ENCODE results near the gene TMEM204. TPM values are rescaled to one million over a fixed set of nuclear protein-coding genes. Genes with fewer than 3 reads are reported as not detected.

Gene TMEM204
- total RNA-seq, result 15.6 and 18.5 TPM in 2 replicates

DNA sequence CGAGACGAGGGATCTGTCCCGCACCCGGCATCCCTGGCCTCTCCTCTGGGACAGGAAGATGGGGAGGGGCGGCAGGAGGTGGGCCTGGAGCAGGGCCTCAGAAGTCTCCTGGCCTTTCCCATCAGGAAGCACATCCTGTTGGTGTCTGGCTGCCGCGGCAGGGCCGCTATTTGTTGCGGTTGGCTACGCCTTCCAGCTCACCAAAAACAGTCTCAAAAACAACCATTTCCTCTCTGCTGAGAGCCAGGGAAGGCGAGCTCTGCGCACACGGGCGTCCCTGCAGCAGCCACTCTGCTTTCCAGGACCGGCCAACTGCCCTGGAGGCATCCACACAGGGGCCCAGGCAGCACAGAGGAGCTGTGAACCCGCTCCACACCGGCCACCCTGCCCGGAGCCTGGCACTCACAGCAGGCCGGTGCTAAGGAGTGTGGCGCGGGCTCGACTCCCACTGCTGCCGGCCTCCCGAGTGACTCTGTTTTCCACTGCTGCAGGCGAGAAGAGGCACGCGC lies at the start of gene TMEM204:
TSS of gene TMEM204 (plus strand) at position 224 of the 509 bp plus-strand sequence. CDS start 610 bp downstream, outside the sequence.

DNA sequence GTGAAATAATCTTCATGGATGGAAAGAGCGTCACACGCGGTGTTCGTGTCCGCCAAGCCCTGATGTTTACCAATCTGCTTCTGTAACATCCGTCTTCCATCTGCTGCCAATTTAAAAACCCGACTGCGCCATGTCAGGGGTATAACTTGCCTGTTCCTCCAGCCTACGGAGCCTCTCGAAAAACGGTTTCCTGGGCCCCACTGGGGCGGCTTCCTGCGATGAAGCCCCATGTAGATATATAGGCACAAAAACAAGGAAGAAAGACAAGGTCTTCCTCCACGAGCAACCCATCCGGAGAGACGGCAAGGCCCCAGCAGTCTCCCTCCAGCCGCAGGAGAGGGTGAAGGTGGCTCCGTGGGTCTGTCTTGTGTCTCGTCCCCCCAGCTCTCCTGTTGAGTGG lies 44.8 kb upstream of the TMEM204 start, which contains the start of gene PTX4:
TSS of gene PTX4 (minus strand) at position 326 of the 400 bp plus-strand sequence. CDS start at position 291, 35 bp downstream.

DNA sequence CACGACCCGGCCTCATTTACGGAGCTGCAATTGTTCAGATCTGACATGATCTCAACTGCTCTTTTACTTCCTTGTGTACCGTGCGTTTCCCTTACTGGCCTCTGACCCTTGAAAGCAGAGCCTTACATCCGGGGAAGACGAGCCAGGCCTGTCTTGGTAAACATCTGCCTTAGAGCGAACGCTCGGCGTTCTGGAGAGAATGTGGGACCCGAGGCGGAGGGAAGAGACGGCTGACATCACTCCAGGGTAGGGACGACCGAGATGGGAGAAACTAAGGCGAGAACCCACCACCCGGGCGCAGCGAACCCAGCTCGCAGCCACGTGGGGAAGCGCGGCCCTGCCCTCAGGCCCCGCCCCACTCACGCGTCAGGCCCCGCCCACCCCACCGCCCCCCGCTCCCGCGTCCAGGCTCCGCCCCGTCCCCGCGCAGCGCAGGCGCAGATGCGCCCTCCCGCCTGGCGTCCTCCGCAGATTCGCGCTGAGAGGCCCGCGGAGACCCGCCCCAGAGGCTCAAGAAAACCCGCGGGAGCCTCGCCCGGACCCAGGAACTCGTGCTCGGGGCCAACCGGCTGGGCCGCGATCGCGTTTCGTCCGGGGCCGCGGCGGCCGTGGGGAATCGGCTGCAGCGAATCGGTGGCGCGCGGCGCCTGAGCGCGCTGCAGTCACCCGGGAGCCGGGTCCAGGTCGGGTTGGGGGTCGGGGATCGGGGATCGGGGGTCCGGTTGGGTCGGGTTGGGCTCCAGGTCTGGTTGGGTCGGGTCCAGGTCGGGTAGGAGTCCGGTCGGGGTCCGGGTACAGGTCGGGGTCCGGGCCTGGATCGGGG lies 40.3 kb upstream of the TMEM204 start, which contains the start of gene TELO2:
TSS of gene TELO2 (plus strand) at position 438 of the 823 bp plus-strand sequence. CDS start 922 bp downstream, outside the sequence.

Other genes with a start within 250 kb of the TMEM204 start
- gene UBE2I, start 224.0 kb upstream of the TMEM204 start, total RNA-seq, result 69.0 and 69.3 TPM in 2 replicates
- 0.52 and 2.4 TPM in 2 replicates for gene BAIAP3, start 200.0 kb upstream of the TMEM204 start, total RNA-seq
- gene TSR3, start 181.8 kb upstream of the TMEM204 start, total RNA-seq, result 42.1 and 84.8 TPM in 2 replicates
- 32.6 and 38.9 TPM in 2 replicates for gene GNPTG, start 181.7 kb upstream of the TMEM204 start, total RNA-seq
- gene UNKL, start 119.0 kb upstream of the TMEM204 start, total RNA-seq, result 9.4 and 25.2 TPM in 2 replicates
- 18.4 and 19.4 TPM in 2 replicates for gene UQCC4, start 112.9 kb upstream of the TMEM204 start, total RNA-seq
- gene PERCC1, start 102.6 kb upstream of the TMEM204 start, total RNA-seq, result not detected in 2 replicates
- gene CCDC154, start 89.1 kb upstream of the TMEM204 start, total RNA-seq, result 0.80 TPM in 1 of 2 replicates, not detected in the other
- gene CLCN7, start 58.6 kb upstream of the TMEM204 start, total RNA-seq, result 36.4 and 41.1 TPM in 2 replicates
- gene PTX4, start 44.7 kb upstream of the TMEM204 start, total RNA-seq, result not detected in 2 replicates
- 15.0 and 31.0 TPM in 2 replicates for gene TELO2, start 40.3 kb upstream of the TMEM204 start, total RNA-seq
- 10.2 and 18.0 TPM in 2 replicates for gene IFT140, start 78.4 kb downstream of the TMEM204 start, total RNA-seq
- 5.6 and 11.0 TPM in 2 replicates for gene CRAMP1, start 78.7 kb downstream of the TMEM204 start, total RNA-seq
- gene JPT2, start 144.6 kb downstream of the TMEM204 start, total RNA-seq, result 30.2 and 49.1 TPM in 2 replicates
- gene MAPK8IP3, start 172.5 kb downstream of the TMEM204 start, total RNA-seq, result 13.8 and 63.4 TPM in 2 replicates
- 70.7 and 98.0 TPM in 2 replicates for gene NME3, start 237.9 kb downstream of the TMEM204 start, total RNA-seq
- gene EME2, start 239.1 kb downstream of the TMEM204 start, total RNA-seq, result 3.2 and 8.9 TPM in 2 replicates
- gene MRPS34, start 239.5 kb downstream of the TMEM204 start, total RNA-seq, result 96.9 and 118 TPM in 2 replicates
- 25.3 and 62.7 TPM in 2 replicates for gene SPSB3, start 248.9 kb downstream of the TMEM204 start, total RNA-seq
- gene NUBP2, start 249.3 kb downstream of the TMEM204 start, total RNA-seq, result 112 and 137 TPM in 2 replicates